A673 (cell line): ENCODE results near the gene CDC40.

ENCODE experiments used
- CTCF ChIP-seq: fragments of 300-800, 200-600 bp; sonication (generic); conservative IDR thresholded peaks from 2 replicates; pipeline ENCODE4 v1.5.1; 2017; ENCODE audit warnings: low read depth, mild to moderate bottlenecking, antibody characterized with exemption, low read length, moderate library complexity, mixed read lengths
- EZH2 ChIP-seq: fragments of 200-600 bp; sonication (generic); IDR thresholded peaks from 2 replicates; pipeline ENCODE4 v1.6.1; 2017; ENCODE audit warnings: borderline replicate concordance, low read depth, mild to moderate bottlenecking, mixed read lengths, antibody characterized with exemption, low read length; ENCODE audit not compliant: poor library complexity, severe bottlenecking

GRCh38 chr6:110179406-110180227, 610 bp upstream of the CDC40 start, which contains the start of gene WASF1:
- TF ChIP-seq CTCF (no peak), EZH2 (no peak)
